GM08714 (cell line): ENCODE results near the gene NDUFS2.
"Not testable (repeated sequence)": the region's sequence is repeated elsewhere in the genome, so short reads cannot be mapped to it uniquely, and the experiment has no call there.

Source experiments
- H3K4me3 ChIP-seq: fragments of 200-500 bp; sonication (Bioruptor generic); 2 replicates; pipeline ENCODE4 v1.5.1; 2014; ENCODE audit warnings: mild to moderate bottlenecking, low read length, inconsistent platforms
- ZNF274 ChIP-seq: IDR thresholded peaks from 2 replicates; pipeline ENCODE4 v1.6.1; 2012; ENCODE audit warnings: mild to moderate bottlenecking, low read depth, low read length

NDUFS2 gene

GRCh38 chr1:161226759-161227158, 24.6 kb downstream of the NDUFS2 start:
- peak overlapping the region; percentile 88 for H3K4me3 ChIP-seq
- TF ChIP-seq ZNF274 = no peak

DNA sequence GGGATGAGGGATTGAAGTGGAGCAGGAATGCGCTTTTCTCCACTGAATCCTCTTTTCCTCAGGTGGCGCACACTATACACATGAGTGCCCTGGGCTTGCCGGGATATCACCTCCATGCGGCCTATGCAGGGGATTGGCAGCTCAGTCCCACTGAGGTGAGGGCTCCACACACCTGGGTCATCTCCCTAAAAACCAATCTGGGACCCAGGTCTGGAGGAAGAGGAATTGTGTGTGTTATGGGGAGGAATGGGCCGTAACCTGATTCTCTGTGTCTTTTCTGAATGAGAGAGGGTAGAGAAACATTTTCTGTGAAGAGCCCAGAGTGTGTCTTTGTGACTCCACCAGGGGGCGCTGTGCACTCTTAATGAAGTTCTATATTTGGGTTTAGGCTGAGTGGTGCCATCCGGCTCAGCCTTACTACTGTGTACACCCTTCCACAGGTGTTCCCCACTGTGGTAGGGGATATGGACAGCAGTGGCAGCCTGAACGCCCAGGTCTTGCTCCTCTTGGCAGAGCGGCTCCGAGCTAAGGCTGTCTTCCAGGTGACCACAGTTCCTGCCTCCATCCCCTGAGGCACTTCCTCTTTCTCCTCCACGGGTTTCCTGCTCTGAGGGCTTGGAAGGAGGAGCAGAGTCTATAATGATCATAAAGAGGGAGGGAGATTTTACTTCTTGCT, 25.2 kb downstream of the NDUFS2 start:
- H3K4me3 ChIP-seq = peak overlapping the region; percentile 88; the same call in 1 of the 2 replicates
- TF ChIP-seq ZNF274 = no peak

DNA sequence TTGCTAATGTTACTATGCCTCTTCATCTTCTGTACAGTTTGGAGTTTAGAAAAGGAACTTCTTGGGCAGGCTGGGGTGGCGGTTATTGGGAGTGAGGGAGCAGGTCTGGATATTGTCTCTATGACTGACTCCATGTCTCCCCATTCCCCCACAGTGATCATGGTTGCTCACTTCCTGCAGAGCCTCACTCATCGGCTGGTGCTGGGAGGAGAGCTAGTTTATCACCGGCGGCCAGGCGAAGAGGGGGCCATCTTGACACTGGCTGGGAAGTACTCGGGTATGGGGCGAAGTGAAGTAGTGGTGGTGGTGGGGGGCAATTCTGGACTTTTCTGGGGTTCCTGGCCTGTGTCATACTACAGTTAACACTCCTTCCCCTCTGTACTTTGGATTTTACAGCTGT, 25.9 kb downstream of the NDUFS2 start:
- TF ChIP-seq ZNF274 = no peak
- H3K4me3 ChIP-seq = no peak overlapping the region; the same call in 1 of the 2 replicates

DNA sequence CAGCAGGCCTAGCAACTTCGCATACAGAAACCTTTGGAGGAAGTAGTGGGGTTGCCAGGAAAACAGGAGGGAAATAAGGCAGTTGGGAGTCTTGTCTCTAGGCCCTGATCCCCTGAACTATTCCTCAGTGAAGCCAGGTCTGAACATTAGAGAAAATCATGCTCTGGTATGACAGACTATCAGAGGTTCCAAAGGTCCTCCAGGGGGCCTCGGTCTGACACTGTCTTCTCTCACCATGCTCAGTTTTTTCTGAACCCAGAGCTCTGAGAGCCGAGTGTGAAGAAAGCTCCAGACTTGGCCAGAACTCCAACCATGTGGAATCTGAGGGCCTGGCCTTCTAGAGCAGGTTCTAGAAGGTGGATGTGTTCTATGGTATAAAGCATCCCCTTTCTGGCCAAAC, 27.7 kb downstream of the NDUFS2 start:
- TF ChIP-seq ZNF274 = no peak
- no peak overlapping the region for H3K4me3 ChIP-seq

GRCh38 chr1:161230762-161231161, 28.6 kb downstream of the NDUFS2 start:
- no peak for TF ChIP-seq ZNF274
- H3K4me3 ChIP-seq = no peak overlapping the region

GRCh38 chr1:161233102-161233501, 30.9 kb downstream of the NDUFS2 start:
- no peak for TF ChIP-seq ZNF274

DNA sequence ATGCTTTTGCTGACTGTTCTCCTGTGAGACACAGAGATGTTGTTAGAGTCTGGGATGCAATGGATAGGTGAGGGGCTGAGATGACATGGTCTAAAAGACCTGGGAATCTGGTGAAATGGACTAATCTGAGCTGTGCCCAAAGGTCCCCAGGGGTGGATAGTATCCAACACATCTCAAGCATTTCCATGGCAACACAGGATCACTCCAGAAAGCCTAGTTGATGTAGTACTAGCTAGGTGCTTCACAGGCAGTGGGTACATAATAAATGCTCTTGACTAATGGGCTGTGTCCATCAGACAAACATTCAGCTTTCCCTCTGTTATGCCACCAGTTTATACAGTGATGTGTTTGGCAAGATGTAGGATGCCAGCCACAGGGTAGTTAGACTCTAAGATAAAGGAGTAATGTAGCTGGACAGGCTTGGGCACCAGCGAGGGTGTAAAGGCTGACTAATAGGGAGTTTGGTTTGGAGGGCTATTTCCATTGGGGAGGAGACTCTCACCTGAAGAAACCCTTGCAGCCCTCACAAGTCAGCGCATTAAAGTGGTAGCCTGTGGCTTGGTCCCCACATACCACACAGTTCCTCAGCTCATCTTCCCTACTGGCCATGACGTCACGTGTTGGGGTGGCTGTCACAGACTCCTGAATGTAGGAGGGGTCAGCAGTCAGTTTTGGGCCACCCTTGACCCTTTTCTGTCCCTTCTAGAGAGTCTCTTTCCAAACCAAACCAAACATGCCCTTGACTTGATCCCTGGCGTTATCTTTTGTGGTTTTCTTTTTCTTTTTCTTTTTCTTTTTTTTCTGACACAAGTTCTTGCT, 34.0 kb downstream of the NDUFS2 start:
- H3K4me3 ChIP-seq = no peak overlapping the region
- no peak for TF ChIP-seq ZNF274

More at GRCh38 chr1:161233102-161233501, 30.9 kb downstream of the NDUFS2 start:
- H3K4me3 ChIP-seq = no peak overlapping the region

DNA sequence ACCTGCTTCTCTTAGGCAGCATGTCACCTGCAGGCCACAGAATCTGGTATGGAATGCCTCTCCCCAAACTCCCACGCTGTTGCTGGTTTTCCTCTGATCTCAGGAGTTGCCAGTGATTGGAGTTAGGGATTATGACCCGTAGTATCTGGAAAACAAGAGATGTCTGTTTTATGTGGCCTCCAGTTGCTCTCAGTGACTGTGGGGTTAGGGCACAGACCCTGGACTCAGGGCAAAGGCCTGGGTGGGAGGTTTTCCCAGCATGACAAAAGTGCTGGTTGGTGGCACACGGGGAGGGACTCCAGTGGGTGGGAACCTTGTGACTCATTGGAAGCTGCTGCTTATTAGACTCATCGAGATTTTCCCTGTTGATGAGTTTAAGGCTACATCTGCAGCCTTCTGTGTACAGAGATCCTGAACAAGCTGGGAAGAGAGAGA, 35.9 kb downstream of the NDUFS2 start, which contains the start of gene NR1I3:
TSS of gene NR1I3 (minus strand) at position 165 of the 435 bp plus-strand sequence. CDS start 1,638 bp downstream, outside the sequence.
- H3K4me3 ChIP-seq = no peak within 1 kb of the TSS
- no peak for TF ChIP-seq ZNF274

DNA sequence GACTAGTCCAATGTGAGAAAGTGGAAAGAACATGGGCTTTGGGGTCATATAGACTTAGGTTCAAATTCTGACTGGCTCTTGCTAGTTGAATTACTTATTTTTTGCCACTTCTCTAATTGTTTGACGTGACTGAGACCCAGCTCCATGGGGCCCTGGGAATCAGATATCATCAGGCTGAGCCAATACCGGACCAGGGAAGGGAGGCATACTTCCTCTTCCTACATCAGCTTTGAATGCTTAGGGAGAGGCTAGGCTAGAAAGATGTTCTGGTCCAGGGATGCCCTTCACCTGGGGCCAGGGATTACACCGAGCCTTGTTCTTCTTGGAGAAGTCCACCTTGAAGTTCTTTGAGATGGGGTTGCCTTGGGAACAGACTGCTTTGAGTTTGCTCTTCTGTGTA, 39.5 kb downstream of the NDUFS2 start:
- no peak overlapping the region for H3K4me3 ChIP-seq
- TF ChIP-seq ZNF274 = no peak

DNA sequence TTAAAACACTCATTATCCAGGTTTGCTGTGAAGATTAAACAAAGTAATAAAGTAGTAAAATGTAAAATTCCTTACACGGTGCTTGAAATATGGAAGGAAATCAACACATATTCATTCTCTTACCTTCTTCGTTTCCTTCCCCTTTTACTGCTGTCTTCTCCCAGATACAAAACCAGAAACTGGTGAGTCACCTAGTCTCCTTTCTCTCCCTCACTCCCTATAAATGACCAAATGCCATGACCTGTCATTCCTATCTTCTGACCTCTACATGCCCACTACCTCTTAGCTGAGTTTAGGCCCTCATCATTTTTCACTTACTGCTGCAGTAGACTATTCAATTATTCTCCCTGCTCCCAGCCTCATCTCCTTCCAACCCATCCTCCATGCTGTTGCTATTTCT, 40.1 kb downstream of the NDUFS2 start:
- no peak overlapping the region for H3K4me3 ChIP-seq
- no peak for TF ChIP-seq ZNF274

DNA sequence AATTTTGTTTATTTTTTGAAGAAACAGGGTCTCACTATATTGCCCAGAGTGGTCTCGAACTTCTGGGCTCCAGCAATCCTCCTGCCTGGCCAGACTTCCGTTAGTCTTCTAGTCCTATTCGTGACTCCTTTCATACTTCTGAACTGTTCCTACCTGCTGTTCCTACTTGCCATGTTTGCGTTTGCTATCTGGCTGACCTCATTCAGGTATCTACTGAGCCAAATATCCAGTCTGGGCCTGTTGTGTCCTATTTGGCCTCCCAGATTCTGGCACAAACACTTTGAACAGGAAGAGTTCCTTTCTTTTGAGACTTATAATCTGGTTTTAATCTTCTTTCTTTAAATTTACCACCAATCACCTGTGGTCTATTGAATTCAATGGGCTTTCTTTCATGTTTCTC, 42.7 kb downstream of the NDUFS2 start:
- H3K4me3 ChIP-seq = no peak overlapping the region
- TF ChIP-seq ZNF274 = no peak

DNA sequence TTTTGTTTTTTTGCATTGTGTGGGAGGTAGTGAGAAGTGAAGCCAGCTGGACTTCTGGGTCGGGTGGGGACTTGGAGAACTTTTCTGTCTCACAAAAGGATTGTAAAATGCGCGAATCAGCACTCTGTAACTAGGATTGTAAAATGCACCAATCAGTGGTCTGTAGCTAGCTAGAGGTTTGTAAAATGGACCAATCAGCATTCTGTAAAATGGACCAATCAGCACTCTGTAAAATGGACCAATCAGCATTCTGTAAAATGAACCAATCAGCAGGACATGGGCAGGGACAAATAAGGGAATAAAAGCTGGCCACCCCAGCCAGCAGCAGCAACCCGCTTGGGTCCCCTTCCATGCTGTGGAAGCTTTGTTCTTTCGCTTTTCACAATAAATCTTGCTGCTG, 47.9 kb downstream of the NDUFS2 start:
- H3K4me3 ChIP-seq = not testable (repeated sequence)

- TF ChIP-seq ZNF274 = no peak
- no peak overlapping the region for H3K4me3 ChIP-seq
These were observed 48.7 kb downstream of the NDUFS2 start for GRCh38 chr1:161250829-161251228.

DNA sequence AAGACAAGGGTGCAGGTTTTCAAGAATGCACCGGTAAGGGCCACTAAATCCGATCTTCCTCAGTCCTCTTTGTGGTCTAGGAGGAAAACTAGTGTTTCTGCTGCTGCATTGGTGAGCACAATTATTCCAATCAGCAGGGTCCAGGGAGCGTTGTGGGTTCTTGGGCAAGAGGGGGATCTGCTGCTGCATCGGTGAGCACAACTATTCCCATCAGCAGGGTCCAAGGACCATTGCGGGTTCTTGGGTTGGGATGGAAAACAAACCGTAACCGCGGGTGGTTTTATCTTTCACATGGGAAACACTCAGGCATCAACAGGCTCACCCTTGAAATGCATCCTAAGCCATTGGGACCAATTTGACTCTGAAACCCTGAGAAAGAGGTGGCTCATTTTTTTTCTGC, 49.4 kb downstream of the NDUFS2 start:
- H3K4me3 ChIP-seq = no peak overlapping the region
- no peak for TF ChIP-seq ZNF274

GRCh38 chr1:161255302-161255701, 53.1 kb downstream of the NDUFS2 start:
- not testable (repeated sequence) for H3K4me3 ChIP-seq

DNA sequence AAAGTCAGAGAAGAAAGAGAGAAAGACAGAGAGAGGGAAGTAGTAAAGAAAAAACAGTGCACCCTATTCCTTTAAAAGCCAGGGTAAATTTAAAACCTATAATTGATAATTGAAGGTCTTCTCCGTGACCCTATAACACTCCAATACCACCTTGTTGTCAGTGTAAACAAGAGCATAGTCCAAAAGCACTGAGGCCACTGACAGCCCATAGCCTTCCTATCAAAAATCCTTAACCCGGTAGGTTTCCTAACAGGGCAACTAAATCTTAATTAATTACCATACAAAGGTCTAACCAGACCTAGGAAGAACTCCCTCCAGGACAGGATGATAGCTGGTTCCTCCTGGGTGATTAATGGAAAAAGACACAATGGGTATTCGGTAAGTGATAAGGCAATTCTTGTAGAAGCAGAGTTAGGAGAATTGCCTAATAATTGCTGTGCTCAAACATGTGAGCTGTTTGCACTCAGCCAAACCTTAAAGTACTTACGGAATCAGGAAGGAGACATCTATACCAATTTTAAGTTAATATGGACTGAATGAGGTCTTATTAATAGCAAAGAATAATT, 53.9 kb downstream of the NDUFS2 start:
- not testable (repeated sequence) for H3K4me3 ChIP-seq

DNA sequence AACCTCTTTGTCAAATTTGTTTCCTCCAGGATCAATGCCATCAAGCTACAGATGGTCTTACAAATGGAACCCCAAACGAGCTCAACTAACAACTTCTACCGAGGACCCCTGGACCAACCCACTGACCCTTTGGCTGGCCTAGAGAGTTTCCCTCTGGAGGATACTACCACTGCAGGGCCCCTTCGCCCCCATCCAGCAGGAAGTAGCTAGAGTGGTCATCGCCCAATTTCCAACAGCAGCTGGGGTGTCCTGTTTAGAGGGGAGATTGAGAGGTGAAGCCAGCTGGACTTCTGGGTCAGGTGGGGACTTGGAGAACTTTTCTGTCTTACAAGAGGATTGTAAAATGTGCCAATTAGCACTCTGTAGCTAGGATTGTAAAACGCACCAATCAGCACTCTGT, 54.9 kb downstream of the NDUFS2 start:
- not testable (repeated sequence) for H3K4me3 ChIP-seq
